Liver (tissue), 9 donors: ENCODE results near the gene PRSS22. TPM values are rescaled to one million over a fixed set of nuclear protein-coding genes. Genes with fewer than 3 reads are reported as not detected.

Experiments used
- DNase-seq: peaks from one replicate; pipeline ENCODE4 v3.0.0-alpha.2; 2017; ENCODE audit warnings: low spot score
- H3K27ac ChIP-seq, 2 donors: one replicate each; pipeline ENCODE4 v1.7.0; 2013; ENCODE audit warnings: inconsistent platforms in 2 of 2, low read length in 2 of 2, control low read depth in 1 of 2, low read depth in 1 of 2, mild to moderate bottlenecking in 1 of 2
- H3K27me3 ChIP-seq, 4 donors: one replicate each; pipeline versions ENCODE4 v1.6.1 to v1.7.0; 2013; ENCODE audit warnings: low read length in 3 of 4, inconsistent platforms in 1 of 4, mild to moderate bottlenecking in 1 of 4, moderate library complexity in 1 of 4; ENCODE audit not compliant: control insufficient read depth in 4 of 4, insufficient read depth in 4 of 4
- H3K36me3 ChIP-seq, 4 donors: one replicate each; pipeline versions ENCODE4 v1.6.1 to v1.7.0; 2013; ENCODE audit warnings: low read length in 3 of 4, mild to moderate bottlenecking in 3 of 4, low read depth in 1 of 4, moderate library complexity in 1 of 4; ENCODE audit not compliant: control insufficient read depth in 4 of 4, insufficient read depth in 3 of 4
- H3K4me1 ChIP-seq, 4 donors: one replicate each; pipeline versions ENCODE4 v1.6.1 to v1.7.0; 2013; ENCODE audit warnings: low read length in 3 of 4, mild to moderate bottlenecking in 3 of 4, moderate library complexity in 1 of 4; ENCODE audit not compliant: control insufficient read depth in 4 of 4, insufficient read depth in 4 of 4
- H3K4me3 ChIP-seq, 3 donors: one replicate each; pipeline versions ENCODE4 v1.6.1 to v1.7.0; 2013; ENCODE audit warnings: low read length in 3 of 3, control low read depth in 1 of 3, low read depth in 1 of 3, mild to moderate bottlenecking in 1 of 3
- H3K9ac ChIP-seq, 2 donors: one replicate each; pipeline ENCODE4 v1.7.0; 2013; ENCODE audit warnings: low read length in 2 of 2, mild to moderate bottlenecking in 2 of 2, moderate library complexity in 2 of 2, control low read depth in 1 of 2, low read depth in 1 of 2
- H3K9me3 ChIP-seq, 4 donors: one replicate each; pipeline versions ENCODE4 v1.6.1 to v1.7.0; 2013; ENCODE audit warnings: low read length in 3 of 4; ENCODE audit not compliant: control insufficient read depth in 4 of 4
- EGR1 ChIP-seq, 2 donors: IDR thresholded peaks; 2 replicates each; pipeline ENCODE4 v1.6.1; 2016 to 2018; ENCODE audit warnings: antibody characterized with exemption in 2 of 2, low read depth in 2 of 2
- FOXA1 ChIP-seq: IDR thresholded peaks from 2 replicates; pipeline ENCODE4 v1.6.1; 2016; ENCODE audit warnings: antibody characterized with exemption
- FOXA2 ChIP-seq: IDR thresholded peaks from 2 replicates; pipeline ENCODE4 v1.6.1; 2016; ENCODE audit warnings: antibody characterized with exemption
- GABPA ChIP-seq, 2 donors: IDR thresholded peaks in 1 of 2; conservative IDR thresholded peaks in 1 of 2; 2 replicates each; pipeline ENCODE4 v1.6.1; 2016; ENCODE audit warnings: antibody characterized with exemption in 2 of 2, mild to moderate bottlenecking in 1 of 2, moderate library complexity in 1 of 2
- HNF4A ChIP-seq, 2 donors: conservative IDR thresholded peaks; 2 replicates each; pipeline ENCODE4 v1.6.1; 2016; ENCODE audit warnings: antibody characterized with exemption in 2 of 2, mild to moderate bottlenecking in 2 of 2
- HNF4G ChIP-seq: IDR thresholded peaks from 2 replicates; pipeline ENCODE4 v1.6.1; 2016; ENCODE audit warnings: antibody characterized with exemption
- JUND ChIP-seq, 2 donors: IDR thresholded peaks; 2 replicates each; pipeline ENCODE4 v1.6.1; 2016; ENCODE audit warnings: antibody characterized with exemption in 2 of 2
- NR2F2 ChIP-seq: IDR thresholded peaks from 2 replicates; pipeline ENCODE4 v1.6.1; 2016; ENCODE audit warnings: antibody characterized with exemption
- RAD21 ChIP-seq, 2 donors: IDR thresholded peaks; 2 replicates each; pipeline ENCODE4 v1.6.1; 2016; ENCODE audit warnings: antibody characterized with exemption in 2 of 2, mild to moderate bottlenecking in 2 of 2
- RXRA ChIP-seq, 2 donors: IDR thresholded peaks; 2 replicates each; pipeline ENCODE4 v1.6.1; 2017 to 2018; ENCODE audit warnings: antibody characterized with exemption in 2 of 2, mild to moderate bottlenecking in 1 of 2
- SP1 ChIP-seq: IDR thresholded peaks from 2 replicates; pipeline ENCODE4 v1.6.1; 2018; ENCODE audit warnings: antibody characterized with exemption, mild to moderate bottlenecking
- TAF1 ChIP-seq: conservative IDR thresholded peaks from 2 replicates; pipeline ENCODE4 v1.6.1; 2016; ENCODE audit warnings: antibody characterized with exemption, mild to moderate bottlenecking
- YY1 ChIP-seq: IDR thresholded peaks from 2 replicates; pipeline ENCODE4 v1.6.1; 2016; ENCODE audit warnings: antibody characterized with exemption, mild to moderate bottlenecking
- WGBS: extraction: QIAGEN DNeasy Blood & Tissue Kit; methylation state at CpG from one replicate; pipeline ENCODE4 v1.1.7; 2013; 5-methylcytosine and 5-hydroxymethylcytosine counted together
- polyA plus RNA-seq, 2 donors: library from polyadenylated mRNA; stranded (reverse) in 1 of 2; unstranded in 1 of 2; fragments of 200-250 nt in 1 of 2; fragments of >200 nt in 1 of 2; fragmentation: Nextera tagmentation in 1 of 2; extraction: Ambion mirVana in 1 of 2; gene quantifications; one replicate each; pipeline versions ENCODE4 v1.2.1 to v1.2.3, GENCODE V29; 2013 to 2015
- total RNA-seq, 2 donors: library from RNA; depleted of rRNA; stranded (reverse); fragments of >200 nt; gene quantifications; one replicate each; pipeline ENCODE4 v1.2.3, GENCODE V29; 2014
- TF ChIP-seq, protein P1 (sequence below): fragments of 150-350 bp; IDR thresholded peaks from 2 replicates; pipeline ENCODE4 v1.5.1; 2017; ENCODE audit warnings: improper control_type of control experiment, low read depth, low read length; ENCODE audit not compliant: missing input control
- TF ChIP-seq, protein P2 (sequence below): IDR thresholded peaks from 2 replicates; pipeline ENCODE4 v1.6.1; 2016; ENCODE audit warnings: antibody characterized with exemption
- TF ChIP-seq, protein P3 (sequence below): IDR thresholded peaks from 2 replicates; pipeline ENCODE4 v1.6.1; 2016; ENCODE audit warnings: antibody characterized with exemption, mild to moderate bottlenecking
- TF ChIP-seq, protein P4 (sequence below): IDR thresholded peaks from 2 replicates; pipeline ENCODE4 v1.6.1; 2016; ENCODE audit warnings: antibody characterized with exemption
- TF ChIP-seq, protein P5 (sequence below): IDR thresholded peaks from 2 replicates; pipeline ENCODE4 v1.6.1; 2016; ENCODE audit warnings: antibody characterized with exemption
- donor health status: healthy.
- donor health status: healthy.
- donor health status: healthy.
- donor health status: healthy.
- donor health status: healthy.

Gene PRSS22
- total and polyA plus RNA-seq, 4 donors = 0.23 to 1.1 (median 0.32) TPM; not detected in 1

DNA sequence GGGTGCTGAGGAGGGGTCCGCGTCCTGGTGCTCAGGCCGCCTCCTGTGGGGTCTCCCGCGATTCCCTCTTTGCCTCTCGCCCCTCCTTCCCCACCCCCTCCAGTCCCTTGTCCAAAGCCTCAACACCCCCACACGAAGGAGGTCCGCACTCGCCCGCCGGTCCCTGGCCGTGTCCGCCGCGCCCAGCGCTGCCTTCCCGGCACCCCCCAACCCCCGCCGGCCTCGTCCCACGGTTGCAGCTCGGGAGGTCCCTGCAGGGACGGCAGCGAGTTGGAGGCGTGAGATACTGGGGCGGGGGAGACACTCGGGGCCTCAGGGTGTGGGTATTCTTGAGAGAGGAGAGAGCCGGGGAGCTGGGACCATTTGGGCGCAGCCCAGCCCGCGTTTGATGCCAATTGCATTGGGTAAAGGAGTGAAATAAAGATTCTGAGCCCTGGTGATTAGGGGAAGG lies 25.5 kb upstream of the PRSS22 start:
- peak overlapping the region; percentile 47 to 66 for H3K27ac ChIP-seq
- no peak for DNase-seq
- WGBS = 4% methylated on average over 31 of the region's 31 CpGs
- no peaks in the 10 kb centered on the region for H3K36me3 ChIP-seq
- peak overlapping the region in 1 of 2 donors; percentile 74 for H3K9ac ChIP-seq
- H3K9me3 ChIP-seq = peaks cover 2 to 7% (median 5%) of the 10 kb centered on the region in 4 donors
- peak overlapping the region; percentile 35 to 74 (median 35) for H3K4me3 ChIP-seq
- TF ChIP-seq RAD21 (IDR thresholded peaks at IDR 0.05) (no peak), FOXA2 (no peak), HNF4A (conservative IDR thresholded peaks at IDR 0.05) (no peak), NR2F2 (no peak), JUND (IDR thresholded peaks at IDR 0.05) (no peak), EGR1 (IDR thresholded peaks at IDR 0.05; ENCODE audit: low read depth in 2 of 2) (no peak), FOXA1 (no peak), YY1 (no peak), RXRA (IDR thresholded peaks at IDR 0.05) (no peak), TAF1 (no peak), HNF4G (no peak), GABPA (IDR thresholded peaks at IDR 0.05 in 1 of 2, conservative IDR thresholded peaks at IDR 0.05 in 1 of 2) (no peak), SP1 (no peak)
- TF ChIP-seq, protein P1, sequence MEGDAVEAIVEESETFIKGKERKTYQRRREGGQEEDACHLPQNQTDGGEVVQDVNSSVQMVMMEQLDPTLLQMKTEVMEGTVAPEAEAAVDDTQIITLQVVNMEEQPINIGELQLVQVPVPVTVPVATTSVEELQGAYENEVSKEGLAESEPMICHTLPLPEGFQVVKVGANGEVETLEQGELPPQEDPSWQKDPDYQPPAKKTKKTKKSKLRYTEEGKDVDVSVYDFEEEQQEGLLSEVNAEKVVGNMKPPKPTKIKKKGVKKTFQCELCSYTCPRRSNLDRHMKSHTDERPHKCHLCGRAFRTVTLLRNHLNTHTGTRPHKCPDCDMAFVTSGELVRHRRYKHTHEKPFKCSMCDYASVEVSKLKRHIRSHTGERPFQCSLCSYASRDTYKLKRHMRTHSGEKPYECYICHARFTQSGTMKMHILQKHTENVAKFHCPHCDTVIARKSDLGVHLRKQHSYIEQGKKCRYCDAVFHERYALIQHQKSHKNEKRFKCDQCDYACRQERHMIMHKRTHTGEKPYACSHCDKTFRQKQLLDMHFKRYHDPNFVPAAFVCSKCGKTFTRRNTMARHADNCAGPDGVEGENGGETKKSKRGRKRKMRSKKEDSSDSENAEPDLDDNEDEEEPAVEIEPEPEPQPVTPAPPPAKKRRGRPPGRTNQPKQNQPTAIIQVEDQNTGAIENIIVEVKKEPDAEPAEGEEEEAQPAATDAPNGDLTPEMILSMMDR = no peak
- TF ChIP-seq, protein P2, sequence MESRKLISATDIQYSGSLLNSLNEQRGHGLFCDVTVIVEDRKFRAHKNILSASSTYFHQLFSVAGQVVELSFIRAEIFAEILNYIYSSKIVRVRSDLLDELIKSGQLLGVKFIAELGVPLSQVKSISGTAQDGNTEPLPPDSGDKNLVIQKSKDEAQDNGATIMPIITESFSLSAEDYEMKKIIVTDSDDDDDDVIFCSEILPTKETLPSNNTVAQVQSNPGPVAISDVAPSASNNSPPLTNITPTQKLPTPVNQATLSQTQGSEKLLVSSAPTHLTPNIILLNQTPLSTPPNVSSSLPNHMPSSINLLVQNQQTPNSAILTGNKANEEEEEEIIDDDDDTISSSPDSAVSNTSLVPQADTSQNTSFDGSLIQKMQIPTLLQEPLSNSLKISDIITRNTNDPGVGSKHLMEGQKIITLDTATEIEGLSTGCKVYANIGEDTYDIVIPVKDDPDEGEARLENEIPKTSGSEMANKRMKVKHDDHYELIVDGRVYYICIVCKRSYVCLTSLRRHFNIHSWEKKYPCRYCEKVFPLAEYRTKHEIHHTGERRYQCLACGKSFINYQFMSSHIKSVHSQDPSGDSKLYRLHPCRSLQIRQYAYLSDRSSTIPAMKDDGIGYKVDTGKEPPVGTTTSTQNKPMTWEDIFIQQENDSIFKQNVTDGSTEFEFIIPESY = no peak
- TF ChIP-seq, protein P3, sequence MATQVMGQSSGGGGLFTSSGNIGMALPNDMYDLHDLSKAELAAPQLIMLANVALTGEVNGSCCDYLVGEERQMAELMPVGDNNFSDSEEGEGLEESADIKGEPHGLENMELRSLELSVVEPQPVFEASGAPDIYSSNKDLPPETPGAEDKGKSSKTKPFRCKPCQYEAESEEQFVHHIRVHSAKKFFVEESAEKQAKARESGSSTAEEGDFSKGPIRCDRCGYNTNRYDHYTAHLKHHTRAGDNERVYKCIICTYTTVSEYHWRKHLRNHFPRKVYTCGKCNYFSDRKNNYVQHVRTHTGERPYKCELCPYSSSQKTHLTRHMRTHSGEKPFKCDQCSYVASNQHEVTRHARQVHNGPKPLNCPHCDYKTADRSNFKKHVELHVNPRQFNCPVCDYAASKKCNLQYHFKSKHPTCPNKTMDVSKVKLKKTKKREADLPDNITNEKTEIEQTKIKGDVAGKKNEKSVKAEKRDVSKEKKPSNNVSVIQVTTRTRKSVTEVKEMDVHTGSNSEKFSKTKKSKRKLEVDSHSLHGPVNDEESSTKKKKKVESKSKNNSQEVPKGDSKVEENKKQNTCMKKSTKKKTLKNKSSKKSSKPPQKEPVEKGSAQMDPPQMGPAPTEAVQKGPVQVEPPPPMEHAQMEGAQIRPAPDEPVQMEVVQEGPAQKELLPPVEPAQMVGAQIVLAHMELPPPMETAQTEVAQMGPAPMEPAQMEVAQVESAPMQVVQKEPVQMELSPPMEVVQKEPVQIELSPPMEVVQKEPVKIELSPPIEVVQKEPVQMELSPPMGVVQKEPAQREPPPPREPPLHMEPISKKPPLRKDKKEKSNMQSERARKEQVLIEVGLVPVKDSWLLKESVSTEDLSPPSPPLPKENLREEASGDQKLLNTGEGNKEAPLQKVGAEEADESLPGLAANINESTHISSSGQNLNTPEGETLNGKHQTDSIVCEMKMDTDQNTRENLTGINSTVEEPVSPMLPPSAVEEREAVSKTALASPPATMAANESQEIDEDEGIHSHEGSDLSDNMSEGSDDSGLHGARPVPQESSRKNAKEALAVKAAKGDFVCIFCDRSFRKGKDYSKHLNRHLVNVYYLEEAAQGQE = no peak
- TF ChIP-seq, protein P4, sequence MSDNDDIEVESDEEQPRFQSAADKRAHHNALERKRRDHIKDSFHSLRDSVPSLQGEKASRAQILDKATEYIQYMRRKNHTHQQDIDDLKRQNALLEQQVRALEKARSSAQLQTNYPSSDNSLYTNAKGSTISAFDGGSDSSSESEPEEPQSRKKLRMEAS = no peak
- TF ChIP-seq, protein P5, sequence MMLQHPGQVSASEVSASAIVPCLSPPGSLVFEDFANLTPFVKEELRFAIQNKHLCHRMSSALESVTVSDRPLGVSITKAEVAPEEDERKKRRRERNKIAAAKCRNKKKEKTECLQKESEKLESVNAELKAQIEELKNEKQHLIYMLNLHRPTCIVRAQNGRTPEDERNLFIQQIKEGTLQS = no peak
- H3K27me3 ChIP-seq = no peaks in the 10 kb centered on the region
- H3K4me1 ChIP-seq = peaks cover 0 to 4% (median 2%) of the 10 kb centered on the region in 4 donors
